ENCODE results near the gene PTPRS. TPM values are rescaled to one million over a fixed set of nuclear protein-coding genes. Genes with fewer than 3 reads are reported as not detected.

PTPRS gene
- total RNA-seq, 1 experiment from 2014 or later: 63.0 TPM

Other genes with a start within 250 kb of the PTPRS start
- gene ZNRF4, start 114.6 kb upstream of the PTPRS start, total RNA-seq (2014; rRNA removed): not detected in 2 replicates
- gene TINCR, start 227.1 kb upstream of the PTPRS start, total RNA-seq (2014; rRNA removed): 0.06 TPM in 1 of 2 replicates, not detected in the other